Activated CD4-positive, alpha-beta T cell treated with anti-CD3 and anti-CD28 coated beads, Interleukin-2, amount 10 ng/mL, durations not matched to agents 7 days and 5 days (primary cell): ENCODE data around the gene NPPC. TPM values are rescaled to one million over a fixed set of nuclear protein-coding genes. Genes with fewer than 3 reads are reported as not detected.
A peak's percentile ranks its signal among the peaks of the same experiment; 100 is the strongest.

Experiments used
- CTCF ChIA-PET: fragments of 350-600 bp; sonication (Branson Sonifier 250); formaldehyde crosslinking; loops from one replicate; lab custom pipeline; 2021; ENCODE audit warnings: antibody characterized with exemption; lab: Charles Lee
- POLR2A ChIA-PET: fragments of 350-600 bp; sonication (Branson Sonifier 250); formaldehyde crosslinking; loops from one replicate; lab custom pipeline; 2021; ENCODE audit warnings: antibody characterized with exemption; lab: Charles Lee
- DNase-seq: peaks from one replicate; pipeline ENCODE4 v3.0.0-alpha.2; 2020
- H3K27ac Mint-ChIP-seq: one replicate; pipeline ENCODE4 v1.8.0; 2021; ENCODE audit warnings: mild to moderate bottlenecking, moderate library complexity, mixed read lengths
- H3K27me3 Mint-ChIP-seq: one replicate; pipeline ENCODE4 v1.8.0; 2021; ENCODE audit warnings: mixed read lengths
- H3K36me3 Mint-ChIP-seq: one replicate; pipeline ENCODE4 v1.8.0; 2021; ENCODE audit warnings: low read depth, mixed read lengths
- H3K4me1 Mint-ChIP-seq: one replicate; pipeline ENCODE4 v1.8.0; 2021; ENCODE audit warnings: mixed read lengths
- H3K4me3 Mint-ChIP-seq: one replicate; pipeline ENCODE4 v1.8.0; 2021; ENCODE audit warnings: mild to moderate bottlenecking, moderate library complexity, mixed read lengths
- H3K9me3 Mint-ChIP-seq: one replicate; pipeline ENCODE4 v1.8.0; 2021; ENCODE audit warnings: mixed read lengths
- total RNA-seq, 2 experiments: library from RNA; stranded (reverse); gene quantifications; one replicate each; pipeline ENCODE4 v1.2.3, GENCODE V29; 2021

The NPPC gene
- not detected for total RNA-seq

- Mint-ChIP-seq H3K27me3 (peaks cover 53% of the 10 kb centered on the region), H3K4me1 (peaks cover 10% of the 10 kb centered on the region), H3K36me3 (no peaks in the 10 kb centered on the region), H3K9me3 (no peaks in the 10 kb centered on the region), H3K4me3 (peak within 1 kb of the TSS; percentile 61), H3K27ac (no peak within 1 kb of the TSS)
- ChIA-PET POLR2A (no interaction called here), CTCF (interaction anchor here (0.6 to 3.3 kb wide), 7 partner anchors 46 to 612 kb away, joined by 3 to 20 read pairs (median 5); no protein-coding TSS in a partner anchor)
- peak; percentile 65 for DNase-seq
Observed at GRCh38 chr2:231926180-231926741, at the start of gene NPPC. Gene NPPC (minus strand): TSS chr2:231926396. CDS start chr2:231926249, 147 bp downstream.

- DNase-seq = no peak
- H3K27ac Mint-ChIP-seq = no peak overlapping the region
- peaks cover 2% of the 10 kb centered on the region for H3K36me3 Mint-ChIP-seq
- H3K27me3 Mint-ChIP-seq = no peaks in the 10 kb centered on the region
- H3K9me3 Mint-ChIP-seq = no peaks in the 10 kb centered on the region
- ChIA-PET POLR2A (no interaction called here), CTCF (interaction anchor here (0.7 kb wide), 1 partner anchor 136 kb away, joined by 3 read pairs; no protein-coding TSS in a partner anchor)
- no peaks in the 10 kb centered on the region for H3K4me1 Mint-ChIP-seq
- H3K4me3 Mint-ChIP-seq = no peak overlapping the region
Observed at GRCh38 chr2:231975001-231975400, 48.8 kb upstream of the NPPC start.

GRCh38 chr2:231970461-231970860 lies 44.3 kb upstream of the NPPC start:
- Mint-ChIP-seq H3K27ac (no peak overlapping the region), H3K4me1 (peaks cover 5% of the 10 kb centered on the region), H3K36me3 (peaks cover 14% of the 10 kb centered on the region), H3K4me3 (no peak overlapping the region), H3K27me3 (no peaks in the 10 kb centered on the region), H3K9me3 (peaks cover 10% of the 10 kb centered on the region)
- no peak for DNase-seq
- POLR2A ChIA-PET = no interaction called here
- CTCF ChIA-PET = interaction anchor here (1.2 kb wide), 1 partner anchor 12 kb away, joined by 3 read pairs; no protein-coding TSS in a partner anchor

GRCh38 chr2:231968820-231969219 lies 42.6 kb upstream of the NPPC start:
- peaks cover 15% of the 10 kb centered on the region for H3K4me1 Mint-ChIP-seq
- H3K27ac Mint-ChIP-seq = no peak overlapping the region
- no peak overlapping the region for H3K4me3 Mint-ChIP-seq
- peaks cover 14% of the 10 kb centered on the region for H3K36me3 Mint-ChIP-seq
- H3K9me3 Mint-ChIP-seq = peaks cover 10% of the 10 kb centered on the region
- ChIA-PET POLR2A (no interaction called here), CTCF (no interaction called here)
- no peak for DNase-seq
- no peaks in the 10 kb centered on the region for H3K27me3 Mint-ChIP-seq

- CTCF ChIA-PET = no interaction called here
- H3K36me3 Mint-ChIP-seq = peaks cover 21% of the 10 kb centered on the region
Observed at GRCh38 chr2:231966886-231967285, 40.7 kb upstream of the NPPC start.

GRCh38 chr2:231965102-231965501 lies 38.9 kb upstream of the NPPC start:
- ChIA-PET POLR2A (no interaction called here), CTCF (no interaction called here)
- Mint-ChIP-seq H3K27ac (no peak overlapping the region), H3K4me1 (peaks cover 38% of the 10 kb centered on the region), H3K4me3 (no peak overlapping the region), H3K9me3 (peaks cover 10% of the 10 kb centered on the region), H3K36me3 (peaks cover 25% of the 10 kb centered on the region), H3K27me3 (no peaks in the 10 kb centered on the region)
- DNase-seq = no peak

More at GRCh38 chr2:231966886-231967285, 40.7 kb upstream of the NPPC start:
- Mint-ChIP-seq H3K27ac (no peak overlapping the region), H3K27me3 (no peaks in the 10 kb centered on the region), H3K4me1 (peaks cover 30% of the 10 kb centered on the region), H3K4me3 (no peak overlapping the region), H3K9me3 (peaks cover 10% of the 10 kb centered on the region)
- no peak for DNase-seq
- POLR2A ChIA-PET = no interaction called here

- H3K27me3 Mint-ChIP-seq = peaks cover 5% of the 10 kb centered on the region
Observed at GRCh38 chr2:231961349-231962166, 35.4 kb upstream of the NPPC start, which contains the start of gene DIS3L2. Gene DIS3L2 (plus strand): TSS chr2:231961713. CDS start chr2:232014928, 53,215 bp downstream.

DNA sequence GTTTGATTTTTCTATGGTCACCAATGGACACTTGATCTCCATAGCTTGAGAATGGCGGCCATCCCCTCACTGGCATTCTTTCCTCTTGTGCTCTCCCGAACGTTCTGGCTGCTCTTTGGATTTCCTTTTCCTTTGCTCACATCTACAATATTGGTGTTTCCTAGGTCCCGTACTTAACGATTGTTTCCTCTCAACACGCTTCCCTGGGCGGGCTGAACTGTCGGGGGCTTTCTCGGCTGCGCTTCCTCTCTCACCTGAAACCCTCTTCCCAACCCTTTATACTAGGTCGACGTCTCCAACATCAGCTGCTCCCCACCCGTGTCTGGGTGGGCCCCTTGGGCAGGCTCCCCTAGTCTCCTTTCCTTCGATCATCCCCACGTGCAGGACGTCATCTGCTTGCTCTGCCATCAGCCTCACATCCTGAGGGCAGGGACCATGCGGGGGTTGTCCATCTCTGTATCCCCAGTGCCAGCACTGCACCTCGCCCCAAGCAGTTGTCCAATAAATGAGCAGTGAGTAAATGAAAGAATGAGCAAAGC lies 34.7 kb upstream of the NPPC start:
- H3K4me1 Mint-ChIP-seq = peaks cover 35% of the 10 kb centered on the region
- peaks cover 12% of the 10 kb centered on the region for H3K36me3 Mint-ChIP-seq
- no peaks in the 10 kb centered on the region for H3K9me3 Mint-ChIP-seq
- POLR2A ChIA-PET = no interaction called here
- CTCF ChIA-PET = interaction anchor here (0.6 to 1.4 kb wide), 3 partner anchors 21 to 332 kb away, joined by 3 to 4 read pairs (median 3); no protein-coding TSS in a partner anchor
- peaks cover 9% of the 10 kb centered on the region for H3K27me3 Mint-ChIP-seq
- H3K4me3 Mint-ChIP-seq = peak overlapping the region; percentile 82
- H3K27ac Mint-ChIP-seq = peak overlapping the region; percentile 92
- no peak for DNase-seq

More at GRCh38 chr2:231961349-231962166, 35.4 kb upstream of the NPPC start, which contains the start of gene DIS3L2:
- ChIA-PET CTCF (interaction anchor here (0.6 to 1.4 kb wide), 3 partner anchors 19 to 331 kb away, joined by 3 to 5 read pairs (median 4); no protein-coding TSS in a partner anchor), POLR2A (no interaction called here)
- Mint-ChIP-seq H3K27ac (peak within 1 kb of the TSS; percentile 92), H3K9me3 (no peaks in the 10 kb centered on the region), H3K4me3 (peak within 1 kb of the TSS; percentile 82), H3K36me3 (peaks cover 12% of the 10 kb centered on the region), H3K4me1 (peaks cover 35% of the 10 kb centered on the region)
- peak; percentile 81 for DNase-seq

- Mint-ChIP-seq H3K36me3 (peaks cover 9% of the 10 kb centered on the region), H3K9me3 (no peaks in the 10 kb centered on the region), H3K4me3 (no peak overlapping the region), H3K4me1 (peaks cover 20% of the 10 kb centered on the region), H3K27ac (no peak overlapping the region), H3K27me3 (peaks cover 25% of the 10 kb centered on the region)
- POLR2A ChIA-PET = no interaction called here
- DNase-seq = no peak
- CTCF ChIA-PET = interaction anchor here (0.8 kb wide), 1 partner anchor 13 kb away, joined by 3 read pairs; no protein-coding TSS in a partner anchor
Observed at GRCh38 chr2:231957913-231958763, 31.9 kb upstream of the NPPC start.

GRCh38 chr2:231955758-231956472 lies 29.7 kb upstream of the NPPC start:
- Mint-ChIP-seq H3K4me1 (peaks cover 6% of the 10 kb centered on the region), H3K9me3 (peaks cover 2% of the 10 kb centered on the region)

DNA sequence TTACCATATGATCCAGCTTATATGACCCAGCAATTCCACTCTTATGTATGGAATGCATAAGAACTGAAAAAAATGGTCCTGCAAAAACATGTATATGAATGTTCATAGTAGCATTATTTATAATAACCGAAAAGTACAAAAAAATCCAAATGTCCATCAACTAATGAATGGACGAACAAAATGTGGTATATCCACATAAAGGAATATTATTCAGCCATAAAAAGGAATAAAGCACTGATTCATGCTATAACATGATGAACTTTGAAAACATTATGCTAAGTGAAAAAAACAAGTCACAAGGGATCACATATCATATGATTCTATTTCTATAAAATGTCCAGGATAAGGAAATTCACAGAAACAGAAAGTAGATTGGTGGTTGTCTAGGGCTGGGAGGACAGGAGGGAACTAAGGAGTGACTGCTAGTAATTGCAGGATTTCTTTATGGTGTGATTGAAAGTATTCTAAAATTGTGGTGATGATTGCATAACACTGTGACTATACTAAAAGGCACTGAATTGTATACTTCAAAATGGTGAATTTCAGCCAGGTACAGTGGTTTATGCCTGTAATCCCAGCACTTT lies 25.3 kb upstream of the NPPC start:
- DNase-seq = no peak
- POLR2A ChIA-PET = no interaction called here
- no peaks in the 10 kb centered on the region for H3K36me3 Mint-ChIP-seq
- H3K27ac Mint-ChIP-seq = no peak overlapping the region
- H3K4me3 Mint-ChIP-seq = no peak overlapping the region
- H3K9me3 Mint-ChIP-seq = peaks cover 2% of the 10 kb centered on the region
- CTCF ChIA-PET = no interaction called here
- peaks cover 37% of the 10 kb centered on the region for H3K27me3 Mint-ChIP-seq
- no peaks in the 10 kb centered on the region for H3K4me1 Mint-ChIP-seq

More at GRCh38 chr2:231955758-231956472, 29.7 kb upstream of the NPPC start:
- no peak for DNase-seq
- Mint-ChIP-seq H3K27ac (no peak overlapping the region), H3K4me3 (no peak overlapping the region), H3K36me3 (peaks cover 2% of the 10 kb centered on the region), H3K27me3 (peaks cover 32% of the 10 kb centered on the region)
- POLR2A ChIA-PET = interaction anchor here (0.6 kb wide), 1 partner anchor 60 kb away, joined by 4 read pairs; no protein-coding TSS in a partner anchor
- CTCF ChIA-PET = interaction anchor here (0.6 to 1.3 kb wide), 2 partner anchors 18 to 212 kb away, joined by 3 read pairs; no protein-coding TSS in a partner anchor
